ENCODE data around the gene IMMP1L.

IMMP1L gene

GRCh38 chr11:31478223-31478590 lies 31.2 kb downstream of the IMMP1L start:
- TF ChIP-seq CTCF (IDR thresholded peaks at IDR 0.05; ENCODE audit: low read length) (no peak), EZH2phosphoT487 (IDR thresholded peaks at IDR 0.05; ENCODE audit: low read length) (no peak), EZH2 (optimal IDR thresholded peaks at IDR 0.05; ENCODE audit: low read depth, low read length) (no peak)
- Histone ChIP-seq H2AFZ (ENCODE audit: low read length) (no peak overlapping the region), H3F3A (ENCODE audit: insufficient read depth, low read length) (no peaks in the 10 kb centered on the region), H3K9me2 (replicated peaks; ENCODE audit: insufficient read depth, low read length) (no peaks in the 10 kb centered on the region), H3K4me3 (ENCODE audit: low read length) (no peak overlapping the region), H3K27ac (ENCODE audit: low read length) (no peak overlapping the region), H3K9me3 (replicated peaks; ENCODE audit: insufficient read depth, low read length) (no peaks in the 10 kb centered on the region), H3K9ac (ENCODE audit: low read length) (no peak overlapping the region), H3K4me2 (ENCODE audit: low read depth, low read length) (no peak overlapping the region), H3K79me2 (ENCODE audit: low read length) (no peaks in the 10 kb centered on the region), H3K4me1 (ENCODE audit: low read length) (no peaks in the 10 kb centered on the region), H3K27me3 (replicated peaks; ENCODE audit: insufficient read depth, low read length) (no peaks in the 10 kb centered on the region), H3K36me3 (replicated peaks; ENCODE audit: insufficient read depth, low read length) (no peaks in the 10 kb centered on the region), H4K20me1 (ENCODE audit: insufficient read depth, low read length) (no peaks in the 10 kb centered on the region)
- no peak for DNase-seq

- Histone ChIP-seq H3K4me2 (ENCODE audit: low read depth, low read length) (no peak overlapping the region), H3K9ac (ENCODE audit: low read length) (no peak overlapping the region)
Observed at GRCh38 chr11:31477528-31478222, 31.7 kb downstream of the IMMP1L start.

GRCh38 chr11:31474083-31474482 lies 35.3 kb downstream of the IMMP1L start:
- H3K27ac ChIP-seq (ENCODE audit: low read length) = no peak overlapping the region
- no peak for DNase-seq
- no peak overlapping the region for H3K4me3 ChIP-seq (ENCODE audit: low read length)
- no peaks in the 10 kb centered on the region for H3K79me2 ChIP-seq (ENCODE audit: low read length)
- H3K27me3 ChIP-seq (replicated peaks; ENCODE audit: insufficient read depth, low read length) = no peaks in the 10 kb centered on the region
- H3K4me1 ChIP-seq (ENCODE audit: low read length) = no peaks in the 10 kb centered on the region
- TF ChIP-seq EZH2phosphoT487 (IDR thresholded peaks at IDR 0.05; ENCODE audit: low read length) (no peak), EZH2 (optimal IDR thresholded peaks at IDR 0.05; ENCODE audit: low read depth, low read length) (no peak), CTCF (IDR thresholded peaks at IDR 0.05; ENCODE audit: low read length) (no peak)
- no peaks in the 10 kb centered on the region for H3K9me2 ChIP-seq (replicated peaks; ENCODE audit: insufficient read depth, low read length)
- H3K36me3 ChIP-seq (replicated peaks; ENCODE audit: insufficient read depth, low read length) = no peaks in the 10 kb centered on the region
- no peaks in the 10 kb centered on the region for H3K9me3 ChIP-seq (replicated peaks; ENCODE audit: insufficient read depth, low read length)
- H3F3A ChIP-seq (ENCODE audit: insufficient read depth, low read length) = no peaks in the 10 kb centered on the region
- H3K9ac ChIP-seq (ENCODE audit: low read length) = no peak overlapping the region
- H3K4me2 ChIP-seq (ENCODE audit: low read depth, low read length) = no peak overlapping the region
- H2AFZ ChIP-seq (ENCODE audit: low read length) = no peak overlapping the region
- H4K20me1 ChIP-seq (ENCODE audit: insufficient read depth, low read length) = no peaks in the 10 kb centered on the region

More at GRCh38 chr11:31477528-31478222, 31.7 kb downstream of the IMMP1L start:
- Histone ChIP-seq H3K9me3 (replicated peaks; ENCODE audit: insufficient read depth, low read length) (no peaks in the 10 kb centered on the region), H3F3A (ENCODE audit: insufficient read depth, low read length) (no peaks in the 10 kb centered on the region), H3K9me2 (replicated peaks; ENCODE audit: insufficient read depth, low read length) (no peaks in the 10 kb centered on the region), H3K79me2 (ENCODE audit: low read length) (no peaks in the 10 kb centered on the region), H3K4me3 (ENCODE audit: low read length) (no peak overlapping the region), H3K27me3 (replicated peaks; ENCODE audit: insufficient read depth, low read length) (no peaks in the 10 kb centered on the region), H4K20me1 (ENCODE audit: insufficient read depth, low read length) (no peaks in the 10 kb centered on the region), H3K27ac (ENCODE audit: low read length) (no peak overlapping the region), H3K36me3 (replicated peaks; ENCODE audit: insufficient read depth, low read length) (no peaks in the 10 kb centered on the region), H3K4me1 (ENCODE audit: low read length) (no peaks in the 10 kb centered on the region), H2AFZ (ENCODE audit: low read length) (no peak overlapping the region)
- no peak for DNase-seq
- no peak for TF ChIP-seq CTCF (IDR thresholded peaks at IDR 0.05; ENCODE audit: low read length)
- TF ChIP-seq EZH2phosphoT487 (IDR thresholded peaks at IDR 0.05; ENCODE audit: low read length) = no peak
